GM19324 (cell line): ENCODE data around the gene TLCD2.
A peak's percentile ranks its signal among the peaks of the same experiment; 100 is the strongest.
"Not testable (repeated sequence)": the region's sequence is repeated elsewhere in the genome, so short reads cannot be mapped to it uniquely, and the experiment has no call there.

Experiments used
- ATAC-seq: cut with Tn5 transposase; IDR thresholded peaks from one replicate; pipeline ENCODE4 v1.9.1; 2021; ENCODE audit warnings: mild to moderate bottlenecking, moderate library complexity; ENCODE audit not compliant: unreplicated experiment, low FRiP score

The TLCD2 gene

DNA sequence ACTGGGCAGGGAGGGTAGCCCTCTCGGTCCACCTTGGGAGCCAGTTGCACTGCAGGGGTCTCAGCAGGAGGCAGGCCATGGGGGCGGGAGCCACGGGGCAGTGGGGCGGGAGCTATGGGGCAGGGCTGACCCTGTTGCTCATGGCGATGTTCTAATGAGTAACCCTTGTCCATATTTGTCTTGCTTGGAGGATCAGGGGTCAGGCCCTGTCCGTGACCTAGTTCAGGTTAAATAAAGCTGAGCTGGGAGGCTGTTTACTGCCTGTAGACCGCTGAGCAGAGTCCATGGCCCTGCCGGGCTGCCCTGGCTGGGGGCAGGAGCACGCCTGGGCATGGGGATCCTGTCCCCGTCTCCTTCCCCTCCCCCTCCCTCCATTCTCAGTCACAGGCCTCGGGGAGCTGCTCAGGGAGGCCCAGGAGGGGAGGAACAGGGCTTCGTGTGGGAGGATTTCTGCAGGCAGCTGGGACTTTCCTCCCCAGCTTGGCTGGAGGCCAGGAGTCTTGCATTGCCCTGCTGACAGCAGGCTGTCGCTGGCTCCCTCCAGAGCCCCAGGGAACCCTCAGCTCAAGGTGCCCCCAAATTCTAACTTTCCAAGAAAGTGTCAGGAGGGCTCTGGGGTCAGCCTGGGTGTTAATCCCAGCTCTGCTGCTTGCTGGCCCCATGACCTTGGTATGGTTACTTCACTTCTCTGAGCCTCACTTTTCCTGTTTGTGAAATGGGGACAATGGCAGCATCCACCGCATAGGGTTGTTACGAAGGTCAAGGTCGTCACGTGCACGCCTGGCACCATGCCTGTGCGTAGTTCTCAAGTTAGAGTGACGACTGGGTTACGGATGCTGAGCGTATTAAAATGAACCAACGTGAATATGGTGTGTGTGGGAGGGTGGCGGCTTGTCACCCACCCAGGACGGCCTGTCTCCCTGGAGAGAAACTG, 26.4 kb upstream of the TLCD2 start:
- ATAC-seq, result no peak

DNA sequence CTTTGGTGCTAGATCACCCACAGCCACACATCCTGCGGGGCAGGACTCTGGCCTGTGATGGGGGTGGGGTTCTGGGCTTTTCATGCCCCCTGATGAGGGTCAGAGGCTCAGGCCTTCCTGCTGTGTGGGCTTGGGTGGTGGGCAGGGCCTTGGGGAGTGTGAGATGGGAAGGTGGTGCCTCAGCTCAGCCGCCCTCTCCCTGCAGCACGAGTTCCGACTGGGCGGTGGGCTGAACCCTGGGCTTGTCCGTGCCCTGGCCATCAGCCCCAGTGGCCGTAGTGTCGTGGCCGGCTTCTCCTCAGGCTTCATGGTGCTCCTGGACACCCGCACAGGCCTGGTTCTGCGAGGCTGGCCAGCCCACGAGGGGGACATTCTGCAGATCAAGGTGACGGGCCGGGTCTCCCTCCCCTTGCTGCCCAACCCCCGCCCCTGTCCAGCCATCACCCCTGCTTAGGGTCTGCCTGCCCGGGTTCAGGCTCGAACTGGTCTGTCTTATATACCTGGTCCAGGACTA, 25.7 kb upstream of the TLCD2 start:
- no peak for ATAC-seq

- ATAC-seq, result no peak
These were observed 25.2 kb upstream of the TLCD2 start for GRCh38 chr17:1735418-1735817.

GRCh38 chr17:1733759-1734158, 23.6 kb upstream of the TLCD2 start:
- no peak for ATAC-seq

DNA sequence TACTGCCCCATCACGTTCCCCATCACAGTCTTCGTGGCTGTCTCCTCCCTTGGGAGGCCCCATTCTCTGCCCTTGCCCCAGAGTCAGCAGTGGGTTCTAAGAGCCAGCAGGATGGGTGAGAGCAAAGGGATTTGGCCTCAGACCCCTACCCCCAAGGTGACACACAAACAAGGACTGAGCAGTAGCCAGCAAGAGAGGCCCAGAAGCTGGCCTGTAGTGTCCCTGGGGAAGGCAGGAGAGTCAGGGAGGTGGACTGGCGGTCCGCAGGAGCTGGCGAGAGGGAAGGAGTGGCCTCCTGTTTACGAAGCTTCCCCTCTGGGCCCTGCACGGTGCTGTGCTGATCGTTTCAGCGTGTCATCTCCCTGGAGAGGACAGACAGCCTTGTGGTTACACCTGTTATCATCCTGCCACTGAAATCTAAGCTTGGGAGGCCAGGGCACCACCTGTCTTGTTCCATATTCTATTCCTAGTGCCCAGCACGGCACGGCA, 22.7 kb upstream of the TLCD2 start:
- no peak for ATAC-seq

DNA sequence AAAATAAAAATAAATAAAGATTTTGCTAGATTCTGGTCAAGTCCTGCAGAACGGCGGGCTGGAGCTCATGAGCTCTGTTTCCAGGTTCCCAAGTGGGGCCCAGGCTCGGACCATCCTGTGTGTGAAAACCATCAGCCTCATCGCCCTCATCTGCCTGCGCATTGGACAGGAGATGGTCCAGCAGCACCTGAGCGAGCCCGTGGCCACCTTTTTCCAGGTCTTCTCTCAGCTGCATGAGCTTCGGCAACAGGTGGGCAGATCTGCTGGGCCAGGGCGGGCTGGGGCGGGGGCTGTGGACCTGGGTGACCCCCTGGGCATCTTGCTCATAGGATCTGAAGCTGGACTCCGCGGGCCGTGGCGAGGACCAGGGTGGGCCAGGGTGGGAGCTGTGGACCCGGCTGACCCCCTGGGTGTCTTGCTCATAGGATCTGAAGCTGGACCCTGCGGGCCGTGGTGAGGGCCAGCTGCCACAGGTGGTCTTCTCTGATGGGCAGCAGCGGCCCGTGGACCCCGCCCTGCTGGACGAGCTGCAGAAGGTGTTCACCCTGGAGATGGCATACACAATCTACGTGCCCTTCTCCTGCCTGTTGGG, 22.2 kb upstream of the TLCD2 start:
- ATAC-seq, result no peak

- no peak for ATAC-seq
These were observed 21.0 kb upstream of the TLCD2 start for GRCh38 chr17:1731194-1731506.

DNA sequence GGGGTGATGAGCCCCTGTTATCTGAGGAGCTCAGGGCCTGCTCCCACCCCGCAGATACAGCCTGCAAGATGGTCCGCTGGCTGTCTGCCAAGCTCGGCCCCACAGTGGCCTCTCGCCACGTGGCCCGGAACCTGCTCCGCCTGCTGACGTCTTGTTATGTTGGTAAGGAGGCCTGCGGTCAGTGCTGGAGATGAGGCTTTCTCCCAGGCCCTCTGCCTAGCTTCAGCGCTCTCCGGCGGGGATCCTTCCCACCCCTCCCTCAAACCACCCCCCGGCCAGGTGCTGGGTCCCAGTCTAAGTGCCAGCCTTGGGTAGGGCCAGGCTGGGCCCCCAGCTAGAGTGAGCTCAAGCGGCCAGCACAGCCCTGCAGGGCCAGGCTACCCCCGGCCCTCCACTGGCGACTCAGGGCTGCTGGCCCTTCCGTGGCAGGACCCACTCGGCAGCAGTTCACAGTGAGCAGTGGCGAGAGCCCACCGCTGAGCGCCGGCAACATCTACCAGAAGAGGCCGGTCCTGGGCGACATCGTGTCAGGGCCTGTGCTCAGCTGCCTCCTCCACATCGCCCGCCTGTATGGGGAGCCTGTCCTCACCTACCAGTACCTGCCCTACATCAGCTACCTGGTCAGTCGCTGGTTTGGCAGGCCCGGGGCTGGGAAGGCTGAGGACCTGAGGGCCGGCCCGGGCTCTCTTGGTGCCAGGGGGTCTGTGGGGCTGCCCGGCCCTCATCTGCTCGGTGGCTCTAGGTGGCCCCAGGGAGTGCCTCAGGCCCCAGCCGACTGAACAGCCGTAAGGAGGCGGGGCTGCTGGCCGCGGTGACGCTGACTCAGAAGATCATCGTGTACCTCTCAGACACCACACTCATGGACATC, 20.4 kb upstream of the TLCD2 start:
- ATAC-seq, result no peak

- ATAC-seq, result no peak
These were observed 19.8 kb upstream of the TLCD2 start for GRCh38 chr17:1729966-1730325.

DNA sequence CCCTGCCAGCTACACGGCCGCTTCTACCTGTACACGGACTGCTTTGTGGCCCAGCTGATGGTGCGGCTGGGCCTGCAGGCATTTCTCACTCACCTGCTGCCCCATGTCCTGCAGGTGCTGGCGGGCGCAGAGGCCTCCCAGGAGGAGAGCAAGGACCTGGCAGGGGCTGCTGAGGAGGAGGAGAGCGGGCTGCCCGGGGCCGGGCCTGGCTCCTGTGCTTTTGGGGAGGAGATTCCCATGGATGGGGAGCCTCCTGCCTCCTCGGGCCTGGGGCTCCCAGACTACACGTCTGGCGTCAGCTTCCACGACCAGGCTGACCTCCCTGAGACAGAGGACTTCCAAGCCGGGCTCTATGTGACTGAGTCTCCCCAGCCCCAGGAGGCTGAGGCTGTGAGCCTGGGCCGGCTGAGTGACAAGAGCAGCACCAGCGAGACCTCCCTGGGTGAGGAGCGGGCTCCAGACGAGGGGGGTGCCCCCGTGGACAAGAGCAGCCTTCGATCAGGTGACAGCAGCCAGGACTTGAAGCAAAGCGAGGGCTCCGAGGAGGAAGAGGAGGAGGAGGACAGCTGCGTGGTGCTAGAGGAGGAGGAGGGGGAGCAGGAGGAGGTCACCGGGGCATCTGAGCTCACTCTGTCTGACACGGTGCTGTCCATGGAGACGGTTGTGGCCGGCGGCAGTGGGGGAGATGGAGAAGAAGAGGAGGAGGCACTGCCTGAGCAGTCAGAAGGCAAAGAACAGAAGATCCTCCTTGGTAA, 17.9 kb upstream of the TLCD2 start:
- ATAC-seq, result no peak

DNA sequence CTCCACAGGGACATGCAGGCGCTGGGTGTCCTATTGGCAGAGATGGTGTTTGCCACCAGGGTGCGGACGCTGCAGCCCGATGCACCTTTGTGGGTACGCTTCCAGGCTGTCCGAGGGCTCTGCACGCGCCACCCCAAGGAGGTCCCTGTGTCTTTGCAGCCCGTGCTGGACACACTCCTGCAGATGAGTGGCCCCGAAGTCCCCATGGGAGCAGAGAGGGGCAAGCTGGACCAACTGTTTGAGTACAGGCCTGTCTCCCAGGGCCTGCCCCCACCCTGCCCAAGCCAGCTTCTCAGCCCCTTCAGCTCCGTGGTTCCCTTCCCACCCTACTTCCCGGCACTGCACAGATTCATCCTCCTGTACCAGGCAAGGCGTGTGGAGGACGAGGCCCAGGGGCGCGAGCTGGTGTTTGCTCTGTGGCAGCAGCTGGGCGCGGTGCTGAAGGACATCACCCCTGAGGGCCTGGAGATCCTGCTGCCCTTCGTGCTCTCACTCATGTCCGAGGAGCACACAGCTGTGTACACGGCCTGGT, 17.1 kb upstream of the TLCD2 start:
- ATAC-seq, result no peak

GRCh38 chr17:1726626-1727257, 16.6 kb upstream of the TLCD2 start:
- ATAC-seq, result no peak

GRCh38 chr17:1725642-1726511, 15.7 kb upstream of the TLCD2 start:
- ATAC-seq, result no peak

- peak; percentile 50 for ATAC-seq
These were observed 14.9 kb upstream of the TLCD2 start for GRCh38 chr17:1724869-1725641.

- peak; percentile 60 for ATAC-seq
These were observed 14.2 kb upstream of the TLCD2 start, which contains the start of gene WDR81 for GRCh38 chr17:1724351-1724868. Gene WDR81, plus strand, starts transcription at chr17:1724704. Its CDS starts 256 bp downstream, at chr17:1724960.

DNA sequence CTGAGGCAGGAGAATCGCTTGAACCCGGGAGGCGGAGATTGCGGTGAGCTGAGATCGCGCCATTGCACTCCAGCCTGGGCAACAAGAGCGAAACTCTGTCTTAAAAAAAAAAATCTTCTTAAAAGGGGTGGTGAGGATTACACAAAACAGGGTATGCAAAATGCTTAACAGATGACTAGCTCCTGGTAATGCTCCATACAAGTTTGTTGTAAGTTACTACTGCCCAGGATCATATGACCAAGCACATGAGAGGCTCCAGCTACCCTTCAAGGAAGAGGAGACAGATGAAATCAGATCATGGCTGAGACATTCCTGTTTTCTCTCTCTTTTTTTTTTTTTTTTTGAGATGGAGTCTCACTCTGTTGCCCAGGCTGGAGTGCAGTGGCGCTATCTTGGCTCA, 11.8 kb upstream of the TLCD2 start:
- not testable (repeated sequence) for ATAC-seq

DNA sequence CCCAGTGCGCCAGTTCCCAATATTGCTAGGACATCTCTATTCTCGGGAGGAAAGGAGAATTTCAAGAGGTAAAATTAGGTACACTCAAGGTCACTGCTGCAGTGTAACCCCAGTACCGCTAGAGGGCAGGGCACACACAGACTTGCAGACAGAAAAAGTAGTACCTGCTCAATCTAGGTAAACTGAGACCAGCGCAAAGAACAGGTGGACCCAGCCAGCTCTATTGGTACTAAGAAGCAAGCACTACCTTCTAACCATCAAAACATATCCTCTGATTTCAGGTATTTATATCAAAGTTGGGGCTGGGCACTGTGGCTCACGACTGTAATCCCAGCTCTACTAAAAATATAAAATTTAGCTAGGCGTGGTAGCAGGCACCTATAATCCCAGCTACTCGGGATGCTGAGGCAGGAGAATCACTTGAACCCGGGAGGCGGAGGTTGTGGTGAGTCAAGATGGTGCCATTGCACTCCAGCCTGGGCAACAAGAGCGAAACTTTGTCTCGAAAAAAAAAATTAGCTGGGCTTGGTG, 10.7 kb upstream of the TLCD2 start:
- no peak for ATAC-seq
